Measurements from ENCODE around the gene RNF181.
A peak's percentile ranks its signal among the peaks of the same experiment; 100 is the strongest.

RNF181 gene

DNA sequence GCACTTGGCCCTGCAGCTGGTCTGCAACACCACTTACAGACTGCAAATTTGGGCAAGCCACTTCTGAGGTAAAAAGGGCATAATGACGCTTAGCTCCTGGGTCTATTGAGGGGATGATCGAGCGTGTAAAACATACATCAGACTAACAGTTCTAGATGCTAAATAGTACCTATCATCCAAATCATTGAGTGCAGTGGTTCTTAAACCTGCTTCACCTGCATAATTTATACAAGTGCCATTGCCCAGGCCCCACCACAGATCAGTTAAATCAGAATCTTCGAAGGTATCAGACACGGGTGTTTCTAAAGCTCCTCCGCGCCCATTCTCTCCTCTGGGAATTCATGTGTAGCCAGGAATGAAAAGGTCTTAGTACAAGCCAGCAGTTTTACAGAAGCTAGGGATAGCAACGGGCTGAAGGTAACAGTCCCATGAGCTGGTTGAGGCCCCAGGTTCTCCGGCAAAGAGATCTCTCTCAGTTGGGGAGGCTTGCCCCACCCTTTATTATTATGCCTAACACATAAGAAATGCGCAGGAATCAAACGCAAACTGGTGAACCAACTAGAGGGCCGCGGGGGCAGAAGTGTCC is 737 bp upstream of the RNF181 start:
- TF ChIP-seq MYC (IDR thresholded peaks at IDR 0.05; ENCODE audit: low read depth, low read length): no peak
- TF ChIP-seq POLR2A (IDR thresholded peaks at IDR 0.05; ENCODE audit: extremely low read depth, insufficient read length): no peak
- TF ChIP-seq, protein P1, sequence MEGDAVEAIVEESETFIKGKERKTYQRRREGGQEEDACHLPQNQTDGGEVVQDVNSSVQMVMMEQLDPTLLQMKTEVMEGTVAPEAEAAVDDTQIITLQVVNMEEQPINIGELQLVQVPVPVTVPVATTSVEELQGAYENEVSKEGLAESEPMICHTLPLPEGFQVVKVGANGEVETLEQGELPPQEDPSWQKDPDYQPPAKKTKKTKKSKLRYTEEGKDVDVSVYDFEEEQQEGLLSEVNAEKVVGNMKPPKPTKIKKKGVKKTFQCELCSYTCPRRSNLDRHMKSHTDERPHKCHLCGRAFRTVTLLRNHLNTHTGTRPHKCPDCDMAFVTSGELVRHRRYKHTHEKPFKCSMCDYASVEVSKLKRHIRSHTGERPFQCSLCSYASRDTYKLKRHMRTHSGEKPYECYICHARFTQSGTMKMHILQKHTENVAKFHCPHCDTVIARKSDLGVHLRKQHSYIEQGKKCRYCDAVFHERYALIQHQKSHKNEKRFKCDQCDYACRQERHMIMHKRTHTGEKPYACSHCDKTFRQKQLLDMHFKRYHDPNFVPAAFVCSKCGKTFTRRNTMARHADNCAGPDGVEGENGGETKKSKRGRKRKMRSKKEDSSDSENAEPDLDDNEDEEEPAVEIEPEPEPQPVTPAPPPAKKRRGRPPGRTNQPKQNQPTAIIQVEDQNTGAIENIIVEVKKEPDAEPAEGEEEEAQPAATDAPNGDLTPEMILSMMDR (IDR thresholded peaks at IDR 0.05; ENCODE audit: low read depth, low read length): no peak
- TF ChIP-seq, protein P2, sequence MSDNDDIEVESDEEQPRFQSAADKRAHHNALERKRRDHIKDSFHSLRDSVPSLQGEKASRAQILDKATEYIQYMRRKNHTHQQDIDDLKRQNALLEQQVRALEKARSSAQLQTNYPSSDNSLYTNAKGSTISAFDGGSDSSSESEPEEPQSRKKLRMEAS (IDR thresholded peaks at IDR 0.05; ENCODE audit: low read depth, low read length): no peak
- no peak for DNase-seq (ENCODE audit: low read depth)
- peak overlapping the region; percentile 93 for H3K4me3 ChIP-seq (ENCODE audit: low read depth, low read length)

DNA sequence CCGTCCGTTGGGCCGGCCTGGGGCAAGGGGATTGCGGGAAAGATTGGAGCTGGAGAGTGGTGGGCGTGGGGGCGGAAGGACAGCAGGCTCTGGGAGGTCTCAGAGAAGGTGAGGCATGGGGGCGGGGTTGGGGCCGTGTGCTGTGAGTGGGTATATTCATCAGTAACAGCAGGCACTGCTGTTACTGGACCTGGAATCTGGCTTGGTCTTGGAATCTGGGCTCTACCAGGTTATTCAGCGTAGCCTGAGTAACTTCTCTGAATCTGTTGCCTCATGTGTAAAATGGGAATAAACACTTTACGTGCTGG is 435 bp downstream of the RNF181 start:
- DNase-seq (ENCODE audit: low read depth): no peak
- TF ChIP-seq, protein P2 (IDR thresholded peaks at IDR 0.05; ENCODE audit: low read depth, low read length): no peak
- TF ChIP-seq MYC (IDR thresholded peaks at IDR 0.05; ENCODE audit: low read depth, low read length) (no peak), POLR2A (IDR thresholded peaks at IDR 0.05; ENCODE audit: extremely low read depth, insufficient read length) (no peak)
- TF ChIP-seq, protein P1 (IDR thresholded peaks at IDR 0.05; ENCODE audit: low read depth, low read length): no peak
- H3K4me3 ChIP-seq (ENCODE audit: low read depth, low read length): peak overlapping the region; percentile 93

DNA sequence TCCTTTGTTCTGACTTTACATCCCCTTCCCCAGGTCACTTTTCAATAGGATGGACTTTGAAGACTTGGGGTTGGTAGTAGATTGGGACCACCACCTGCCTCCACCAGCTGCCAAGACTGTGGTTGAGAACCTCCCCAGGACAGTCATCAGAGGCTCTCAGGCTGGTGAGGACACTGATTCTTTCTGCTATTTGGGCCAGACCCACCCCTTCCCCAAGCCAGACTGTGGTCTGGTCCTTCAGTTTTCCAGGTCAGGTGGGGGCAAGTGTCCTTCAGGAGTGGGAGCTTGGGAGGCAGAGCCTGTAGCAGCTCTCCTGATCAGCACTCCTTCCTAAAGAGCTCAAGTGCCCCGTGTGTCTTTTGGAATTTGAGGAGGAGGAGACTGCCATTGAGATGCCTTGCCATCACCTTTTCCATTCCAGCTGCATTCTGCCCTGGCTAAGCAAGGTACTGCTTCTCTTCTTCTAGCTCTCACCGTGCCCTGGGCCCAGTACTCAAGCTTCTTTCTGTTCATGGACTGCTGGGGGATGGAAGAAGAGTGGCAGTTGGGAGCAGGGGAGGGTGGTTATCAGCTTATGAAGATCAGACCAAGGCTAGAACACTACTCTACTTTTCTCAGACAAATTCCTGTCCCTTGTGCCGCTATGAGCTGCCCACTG is 1.1 kb downstream of the RNF181 start:
- TF ChIP-seq, protein P2 (IDR thresholded peaks at IDR 0.05; ENCODE audit: low read depth, low read length): no peak
- TF ChIP-seq, protein P1 (IDR thresholded peaks at IDR 0.05; ENCODE audit: low read depth, low read length): no peak
- TF ChIP-seq POLR2A (IDR thresholded peaks at IDR 0.05; ENCODE audit: extremely low read depth, insufficient read length): no peak
- no peak for TF ChIP-seq MYC (IDR thresholded peaks at IDR 0.05; ENCODE audit: low read depth, low read length)
- DNase-seq (ENCODE audit: low read depth): no peak
- H3K4me3 ChIP-seq (ENCODE audit: low read depth, low read length): peak overlapping the region; percentile 93

DNA sequence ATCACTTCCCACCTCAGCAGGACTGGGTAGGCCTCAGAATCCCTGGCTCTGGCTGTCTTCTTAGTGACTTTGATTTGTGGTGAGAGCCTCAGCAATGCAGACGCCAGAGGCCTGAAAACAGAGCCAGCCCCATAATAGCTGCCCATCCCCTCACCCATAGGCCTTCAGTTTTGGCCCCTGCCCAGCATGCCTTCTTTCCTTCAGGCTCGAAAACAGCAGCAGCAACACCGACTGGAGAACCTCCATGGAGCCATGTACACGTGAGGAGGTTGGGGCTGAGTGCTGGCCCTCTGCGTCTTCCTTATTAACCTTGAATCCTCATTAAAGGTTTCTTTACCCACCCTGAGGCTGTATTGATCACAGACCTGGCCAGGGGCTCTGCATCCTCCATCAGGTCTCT is 1.7 kb downstream of the RNF181 start:
- TF ChIP-seq, protein P1 (IDR thresholded peaks at IDR 0.05; ENCODE audit: low read depth, low read length): no peak
- TF ChIP-seq MYC (IDR thresholded peaks at IDR 0.05; ENCODE audit: low read depth, low read length) (no peak), POLR2A (IDR thresholded peaks at IDR 0.05; ENCODE audit: extremely low read depth, insufficient read length) (no peak)
- TF ChIP-seq, protein P2 (IDR thresholded peaks at IDR 0.05; ENCODE audit: low read depth, low read length): no peak
- DNase-seq (ENCODE audit: low read depth): no peak
- no peak overlapping the region for H3K4me3 ChIP-seq (ENCODE audit: low read depth, low read length)

DNA sequence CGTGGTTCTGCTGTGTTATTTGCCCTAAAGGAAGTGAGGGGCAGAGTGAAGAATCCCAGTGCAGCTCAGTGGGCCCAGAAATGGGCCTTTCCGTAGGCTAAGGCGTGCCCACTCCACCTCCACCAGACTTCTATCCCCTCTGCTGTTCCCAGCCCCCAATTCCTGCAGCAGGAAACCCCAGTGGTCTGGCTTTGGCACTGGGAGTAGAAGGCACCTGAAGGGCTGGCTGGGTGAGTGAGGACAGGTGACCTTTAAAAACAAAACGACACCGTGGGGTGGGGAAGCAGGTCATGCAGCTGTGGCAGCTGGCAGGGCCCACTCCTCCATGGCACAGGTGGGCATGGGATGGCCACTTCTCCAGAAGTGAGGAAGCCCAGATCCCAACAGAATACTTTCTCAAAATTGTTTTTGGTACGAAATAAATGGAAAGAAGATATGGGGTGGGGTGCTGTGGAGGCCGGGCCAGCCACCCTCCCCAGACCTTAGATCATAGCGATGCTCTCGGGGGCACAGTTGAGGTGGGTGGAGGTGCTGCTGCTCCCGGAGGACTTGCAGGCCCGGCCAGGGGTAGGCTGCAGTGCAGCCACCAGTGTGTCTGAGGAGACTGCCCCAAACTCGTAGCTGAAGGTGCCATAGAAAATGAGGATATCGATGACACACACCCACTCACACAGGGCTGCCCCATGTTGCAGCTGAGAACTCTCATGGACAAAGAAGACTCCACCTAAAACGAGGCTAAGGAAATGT is 3.2 kb downstream of the RNF181 start:
- no peak for DNase-seq (ENCODE audit: low read depth)
- TF ChIP-seq, protein P1 (IDR thresholded peaks at IDR 0.05; ENCODE audit: low read depth, low read length): no peak
- TF ChIP-seq, protein P2 (IDR thresholded peaks at IDR 0.05; ENCODE audit: low read depth, low read length): no peak
- TF ChIP-seq POLR2A (IDR thresholded peaks at IDR 0.05; ENCODE audit: extremely low read depth, insufficient read length) (no peak), MYC (IDR thresholded peaks at IDR 0.05; ENCODE audit: low read depth, low read length) (no peak)

More for the DNA sequence above, 3.2 kb downstream of the RNF181 start:
- no peak overlapping the region for H3K4me3 ChIP-seq (ENCODE audit: low read depth, low read length)

Measured in NB4 (cell line).